Measurements from ENCODE around the gene RCAN2. TPM values are rescaled to one million over a fixed set of nuclear protein-coding genes. Genes with fewer than 3 reads are reported as not detected.

The RCAN2 gene
- total and polyA plus RNA-seq, 2 donors (not counting 3 experiments of a cell fraction or from before 2014, with no cell fraction given): 0.07 to 0.33 TPM

- H3K9ac ChIP-seq (replicated peaks; ENCODE audit: extremely low read depth, insufficient read depth, low read length): no peak overlapping the region
- H3K27ac ChIP-seq (ENCODE audit: insufficient read depth, low read depth, low read length): no peak overlapping the region
- no peaks in the 10 kb centered on the region for H3K36me3 ChIP-seq (ENCODE audit: control insufficient read depth in 2 of 2, extremely low read depth in 1 of 2, insufficient read depth in 2 of 2, low read length in 2 of 2)
- H3K4me3 ChIP-seq (replicated peaks in 1 of 3; ENCODE audit: insufficient read depth in 1 of 3, low read depth in 1 of 3, low read length in 3 of 3): no peak overlapping the region
- FAIRE-seq (no peak), DNase-seq (ENCODE audit: low read depth, low spot score) (no peak)
- CTCF ChIA-PET: interaction anchor here (1.7 kb wide), 1 partner anchor 81 kb away, joined by 3 read pairs; no protein-coding TSS in a partner anchor
- H3K9me1 ChIP-seq (replicated peaks; ENCODE audit: control insufficient read depth, extremely low read depth, insufficient read depth, low read length): no peaks in the 10 kb centered on the region
- no peaks in the 10 kb centered on the region for H3K79me2 ChIP-seq (ENCODE audit: control insufficient read depth, insufficient read depth, low read length)
- POLR2A ChIA-PET: no interaction called here
- peaks cover under 1 to 20% of the 10 kb centered on the region in 2 experiments for H3K27me3 ChIP-seq (ENCODE audit: control insufficient read depth in 2 of 2, insufficient read depth in 2 of 2, low read length in 2 of 2)
- H4K20me1 ChIP-seq (replicated peaks; ENCODE audit: control insufficient read depth, extremely low read depth, insufficient read depth, low read length): no peaks in the 10 kb centered on the region
- intact Hi-C loops (cut with micrococcal nuclease): no loop called here
- H2AFZ ChIP-seq (ENCODE audit: low read depth, low read length): no peak overlapping the region
- H3K9me3 ChIP-seq (replicated peaks; ENCODE audit: control insufficient read depth, insufficient read depth, low read length): no peaks in the 10 kb centered on the region
- BruUV-seq (replicated peaks): no TSS peak
- dilution Hi-C loops (cut with MboI; ENCODE audit: extremely low pct_ligation_motif_present, low sequenced_read_pairs): no loop called here
- H3K4me2 ChIP-seq (ENCODE audit: insufficient read depth, low read length): no peak overlapping the region
- TF ChIP-seq POLR2A (IDR thresholded peaks at IDR 0.05; ENCODE audit: low read depth, low read length): no peak
- H3K4me1 ChIP-seq (ENCODE audit: control insufficient read depth, extremely low read depth, insufficient read depth, low read length): no peaks in the 10 kb centered on the region
Measured at GRCh38 chr6:46302176-46302575, 189.1 kb downstream of the RCAN2 start.

GRCh38 chr6:46299253-46299652 lies 192.0 kb downstream of the RCAN2 start:
- no peak overlapping the region for H3K4me3 ChIP-seq (replicated peaks in 1 of 3; ENCODE audit: insufficient read depth in 1 of 3, low read depth in 1 of 3, low read length in 3 of 3)
- intact Hi-C loops (cut with micrococcal nuclease): no loop called here
- H3K9ac ChIP-seq (replicated peaks; ENCODE audit: extremely low read depth, insufficient read depth, low read length): no peak overlapping the region
- H2AFZ ChIP-seq (ENCODE audit: low read depth, low read length): no peak overlapping the region
- H3K9me3 ChIP-seq (replicated peaks; ENCODE audit: control insufficient read depth, insufficient read depth, low read length): no peaks in the 10 kb centered on the region
- H3K27me3 ChIP-seq (ENCODE audit: control insufficient read depth in 2 of 2, insufficient read depth in 2 of 2, low read length in 2 of 2): peaks cover 15 to 20% of the 10 kb centered on the region in 2 experiments
- no peaks in the 10 kb centered on the region for H3K36me3 ChIP-seq (ENCODE audit: control insufficient read depth in 2 of 2, extremely low read depth in 1 of 2, insufficient read depth in 2 of 2, low read length in 2 of 2)
- no peaks in the 10 kb centered on the region for H3K9me1 ChIP-seq (replicated peaks; ENCODE audit: control insufficient read depth, extremely low read depth, insufficient read depth, low read length)
- no TSS peak for BruUV-seq (replicated peaks)
- no peaks in the 10 kb centered on the region for H3K4me1 ChIP-seq (ENCODE audit: control insufficient read depth, extremely low read depth, insufficient read depth, low read length)
- ChIA-PET CTCF (no interaction called here), POLR2A (no interaction called here)
- no peaks in the 10 kb centered on the region for H4K20me1 ChIP-seq (replicated peaks; ENCODE audit: control insufficient read depth, extremely low read depth, insufficient read depth, low read length)
- no peaks in the 10 kb centered on the region for H3K79me2 ChIP-seq (ENCODE audit: control insufficient read depth, insufficient read depth, low read length)
- no peak overlapping the region for H3K4me2 ChIP-seq (ENCODE audit: insufficient read depth, low read length)
- no peak for TF ChIP-seq CTCF (IDR thresholded peaks at IDR 0.05; ENCODE audit: extremely low read depth in 1 of 2, insufficient read depth in 1 of 2, low read depth in 1 of 2, low read length in 2 of 2)
- no peak for TF ChIP-seq POLR2AphosphoS5 (IDR thresholded peaks at IDR 0.05; ENCODE audit: insufficient read depth, low read depth, low read length)
- TF ChIP-seq GATA2 (IDR thresholded peaks at IDR 0.05; ENCODE audit: insufficient read depth, insufficient read length, low read depth, low read length): no peak
- TF ChIP-seq POLR2A (IDR thresholded peaks at IDR 0.05; ENCODE audit: low read depth, low read length): no peak
- no peak for TF ChIP-seq FOS (IDR thresholded peaks at IDR 0.05; ENCODE audit: borderline replicate concordance, insufficient read depth, low read length)
- DNase-seq (ENCODE audit: low read depth, low spot score) (no peak), FAIRE-seq (no peak)
- dilution Hi-C loops (cut with MboI; ENCODE audit: extremely low pct_ligation_motif_present, low sequenced_read_pairs): no loop called here
- H3K27ac ChIP-seq (ENCODE audit: insufficient read depth, low read depth, low read length): no peak overlapping the region
